ENCODE results near the gene TMIE. TPM values are rescaled to one million over a fixed set of nuclear protein-coding genes. Genes with fewer than 3 reads are reported as not detected.

Gene TMIE
- total RNA-seq, 4 donors from 2014 or later, result not detected

GRCh38 chr3:46667657-46668056 is 33.5 kb upstream of the TMIE start:
- no peak for TF ChIP-seq EP300 (IDR thresholded peaks at IDR 0.05; ENCODE audit: low read depth)
- no peak for TF ChIP-seq CTCF (IDR thresholded peaks at IDR 0.05)
- no peak for TF ChIP-seq POLR2AphosphoS5 (IDR thresholded peaks at IDR 0.05)
- TF ChIP-seq POLR2A (IDR thresholded peaks at IDR 0.05), result no peak
- peak; percentile 4 for DNase-seq
- H3K4me1 ChIP-seq, result peaks cover 0 to 9% (median 2%) of the 10 kb centered on the region in 4 donors
- H3K4me3 ChIP-seq, result no peak overlapping the region
- H3K36me3 ChIP-seq, result no peaks in the 10 kb centered on the region
- no peak overlapping the region for H3K27ac ChIP-seq
- no peaks in the 10 kb centered on the region for H3K27me3 ChIP-seq
- no peaks in the 10 kb centered on the region for H3K9me3 ChIP-seq
- intact Hi-C loops (cut with DNase I; ENCODE audit: low total_unique reads) (no loop called here), in situ Hi-C loops (cut with MboI; ENCODE audit: low pct_ligation_motif_present in 1 of 4, low pct_unique_long_range_greater_than_20kb in 1 of 4, low sequenced_read_pairs in 3 of 4) (no loop called here)
- WGBS, 2 donors (ENCODE audit: low coverage in 1 of 2), result 88 to 92% methylated on average over 1 to 9 of the region's 9 CpGs

GRCh38 chr3:46668116-46668515 is 33.1 kb upstream of the TMIE start:
- peak; percentile 6 for DNase-seq
- Histone ChIP-seq H3K4me3 (no peak overlapping the region), H3K4me1 (peaks cover 0 to 8% (median under 1%) of the 10 kb centered on the region in 4 donors), H3K36me3 (no peaks in the 10 kb centered on the region), H3K9me3 (no peaks in the 10 kb centered on the region), H3K27ac (no peak overlapping the region), H3K27me3 (no peaks in the 10 kb centered on the region)
- in situ Hi-C loops (cut with MboI; ENCODE audit: low pct_ligation_motif_present in 1 of 4, low pct_unique_long_range_greater_than_20kb in 1 of 4, low sequenced_read_pairs in 3 of 4) (no loop called here), intact Hi-C loops (cut with DNase I; ENCODE audit: low total_unique reads) (no loop called here)
- WGBS, 2 donors (ENCODE audit: low coverage in 1 of 2), result 58% methylated on average over 8 of the region's 8 CpGs; no CpG with 5 or more reads in 1 of the 2 donors
- TF ChIP-seq CTCF (IDR thresholded peaks at IDR 0.05), result no peak
- no peak for TF ChIP-seq EP300 (IDR thresholded peaks at IDR 0.05; ENCODE audit: low read depth)
- no peak for TF ChIP-seq POLR2AphosphoS5 (IDR thresholded peaks at IDR 0.05)
- no peak for TF ChIP-seq POLR2A (IDR thresholded peaks at IDR 0.05)

- no peak overlapping the region for H3K27ac ChIP-seq
- no peaks in the 10 kb centered on the region for H3K27me3 ChIP-seq
- 78 to 88% methylated on average over 1 of the region's 2 CpGs for WGBS, 2 donors (ENCODE audit: low coverage in 1 of 2)
- peak; percentile 5 for DNase-seq
- in situ Hi-C loops (cut with MboI; ENCODE audit: low pct_ligation_motif_present in 1 of 4, low pct_unique_long_range_greater_than_20kb in 1 of 4, low sequenced_read_pairs in 3 of 4) (no loop called here), intact Hi-C loops (cut with DNase I; ENCODE audit: low total_unique reads) (no loop called here)
- H3K36me3 ChIP-seq, result no peaks in the 10 kb centered on the region
- no peaks in the 10 kb centered on the region for H3K9me3 ChIP-seq
- H3K4me3 ChIP-seq, result no peak overlapping the region
- H3K4me1 ChIP-seq, result peaks cover 0 to 3% (median 0%) of the 10 kb centered on the region in 4 donors
- TF ChIP-seq POLR2A (IDR thresholded peaks at IDR 0.05), result no peak
- TF ChIP-seq CTCF (IDR thresholded peaks at IDR 0.05), result no peak
- TF ChIP-seq POLR2AphosphoS5 (IDR thresholded peaks at IDR 0.05), result no peak
- no peak for TF ChIP-seq EP300 (IDR thresholded peaks at IDR 0.05; ENCODE audit: low read depth)
These were observed 32.6 kb upstream of the TMIE start for GRCh38 chr3:46668591-46668990.

- Histone ChIP-seq H3K27ac (no peak overlapping the region), H3K27me3 (no peaks in the 10 kb centered on the region), H3K4me1 (no peaks in the 10 kb centered on the region), H3K4me3 (no peak overlapping the region), H3K9me3 (no peaks in the 10 kb centered on the region), H3K36me3 (no peaks in the 10 kb centered on the region)
- in situ Hi-C loops (cut with MboI; ENCODE audit: low pct_ligation_motif_present in 1 of 4, low pct_unique_long_range_greater_than_20kb in 1 of 4, low sequenced_read_pairs in 3 of 4), result no loop called here
- intact Hi-C loops (cut with DNase I; ENCODE audit: low total_unique reads), result no loop called here
- peak; percentile 4 for DNase-seq
- TF ChIP-seq POLR2AphosphoS5 (IDR thresholded peaks at IDR 0.05) (no peak), POLR2A (IDR thresholded peaks at IDR 0.05) (no peak), EP300 (IDR thresholded peaks at IDR 0.05; ENCODE audit: low read depth) (no peak), CTCF (IDR thresholded peaks at IDR 0.05) (no peak)
- WGBS, 2 donors (ENCODE audit: low coverage in 1 of 2), result 82% methylated on average over 9 of the region's 9 CpGs; no CpG with 5 or more reads in 1 of the 2 donors
These were observed 31.8 kb upstream of the TMIE start for GRCh38 chr3:46669191-46669999.
